Thoracic aorta (tissue), 2 donors: ENCODE results near the gene KRT6A. TPM values are rescaled to one million over a fixed set of nuclear protein-coding genes. Genes with fewer than 3 reads are reported as not detected.

Experiments
- ATAC-seq: fragments of 150-250 bp; one replicate; pipeline ENCODE4 v1.8.0; 2017; ENCODE audit warnings: low read depth; ENCODE audit not compliant: insufficient number of reproducible peaks, low FRiP score
- DNase-seq: peaks from one replicate; pipeline ENCODE4 v3.0.0-alpha.2; 2020; ENCODE audit warnings: low spot score
- H3K27ac ChIP-seq, 2 donors: fragments of 200-600 bp; sonication (generic); 1 replicate in 1 of 2; 2 replicates in 1 of 2; pipeline ENCODE4 v1.5.1; 2016; ENCODE audit warnings: mild to moderate bottlenecking in 2 of 2, moderate library complexity in 2 of 2
- H3K27me3 ChIP-seq: fragments of 200-600 bp; sonication (generic); replicated peaks from 2 replicates; pipeline ENCODE4 v1.6.0; 2016; ENCODE audit warnings: mild to moderate bottlenecking; ENCODE audit not compliant: insufficient read depth
- H3K36me3 ChIP-seq: fragments of 200-600 bp; sonication (generic); one replicate; pipeline ENCODE4 v1.5.1; 2016
- H3K4me1 ChIP-seq, 2 donors: fragments of 200-600 bp; sonication (generic); 1 replicate in 1 of 2; 2 replicates in 1 of 2; pipeline versions ENCODE4 v1.5.1 to v1.6.0; 2016; ENCODE audit warnings: low read depth in 2 of 2, mild to moderate bottlenecking in 1 of 2; ENCODE audit not compliant: control insufficient read depth in 1 of 2
- H3K4me3 ChIP-seq: fragments of 200-600 bp; sonication (generic); 2 replicates; pipeline ENCODE4 v1.5.1; 2016; ENCODE audit warnings: mild to moderate bottlenecking
- H3K9me3 ChIP-seq: fragments of 200-600 bp; sonication (generic); 2 replicates; pipeline ENCODE4 v1.5.1; 2016
- total RNA-seq, 2 donors: library from RNA; depleted of rRNA; stranded (reverse); fragments of >200 nt; gene quantifications; one replicate each; pipeline versions ENCODE4 v1.1.0 to v1.2.3, GENCODE V29; 2016
- TF ChIP-seq, protein P1 (sequence below): fragments of 200-600 bp; sonication (generic); IDR thresholded peaks from one replicate; pipeline ENCODE4 v1.5.1; 2019; ENCODE audit warnings: antibody characterized with exemption

Gene KRT6A
- total RNA-seq, 2 donors from 2014 or later = 0.68 TPM; not detected in 1

DNA sequence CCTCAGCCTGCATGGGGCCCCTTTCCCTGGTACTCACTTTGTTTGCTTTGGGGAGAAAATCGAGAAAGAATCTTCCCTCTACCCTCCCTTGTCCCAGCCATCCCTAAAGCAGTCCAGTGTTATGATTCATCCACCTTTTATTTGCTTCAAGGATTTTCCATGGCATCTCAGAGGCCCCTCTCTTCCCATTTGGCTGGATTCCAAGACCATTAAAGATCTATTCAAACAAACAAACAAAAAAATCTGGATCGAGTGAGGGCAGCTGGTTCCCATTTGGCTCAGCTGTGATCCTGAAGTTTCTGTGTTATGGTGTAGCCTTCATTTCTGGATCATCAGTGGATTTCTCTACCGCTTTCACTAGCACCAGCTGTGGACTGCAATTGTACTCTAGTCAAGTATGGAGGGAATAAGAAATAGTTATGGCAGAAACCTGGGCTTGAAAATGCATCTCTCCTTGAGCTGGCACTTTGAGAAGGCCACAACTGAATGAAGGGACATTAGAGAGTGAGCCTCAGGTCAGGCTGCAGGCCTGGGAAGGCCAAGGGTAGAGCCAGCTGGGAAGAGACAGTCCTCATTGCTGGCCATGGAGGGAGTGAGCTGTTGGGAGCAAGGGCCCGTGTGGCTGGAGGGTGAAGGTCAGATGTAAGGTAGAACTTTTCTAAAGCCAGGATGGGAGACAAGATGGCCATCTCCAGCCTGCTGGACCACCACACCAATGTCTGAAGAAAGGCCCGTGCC, 46.2 kb upstream of the KRT6A start:
- H3K27ac ChIP-seq = no peak overlapping the region

DNA sequence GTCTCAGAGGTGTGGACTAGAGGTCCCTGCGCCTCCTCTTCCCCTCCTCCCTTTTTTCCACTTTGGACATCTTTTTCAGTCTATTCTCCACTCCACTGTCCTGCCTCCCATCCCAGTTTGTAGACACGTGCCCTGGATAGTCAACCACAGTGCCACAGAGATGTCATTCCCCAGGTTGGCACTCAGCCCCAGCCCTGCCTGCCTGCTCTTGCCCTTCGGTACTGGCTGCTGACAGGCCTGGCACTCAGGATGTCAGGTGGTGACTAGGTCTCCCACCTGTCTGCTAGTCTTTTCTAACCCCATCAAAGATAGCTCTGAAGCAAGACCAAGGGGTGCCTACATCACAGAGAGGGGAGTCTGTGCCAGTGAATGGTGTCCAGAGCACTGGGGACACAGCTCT, 44.0 kb upstream of the KRT6A start:
- H3K27me3 ChIP-seq = no peaks in the 10 kb centered on the region
- DNase-seq = no peak
- no peak for ATAC-seq
- no peak overlapping the region for H3K27ac ChIP-seq
- TF ChIP-seq, protein P1, sequence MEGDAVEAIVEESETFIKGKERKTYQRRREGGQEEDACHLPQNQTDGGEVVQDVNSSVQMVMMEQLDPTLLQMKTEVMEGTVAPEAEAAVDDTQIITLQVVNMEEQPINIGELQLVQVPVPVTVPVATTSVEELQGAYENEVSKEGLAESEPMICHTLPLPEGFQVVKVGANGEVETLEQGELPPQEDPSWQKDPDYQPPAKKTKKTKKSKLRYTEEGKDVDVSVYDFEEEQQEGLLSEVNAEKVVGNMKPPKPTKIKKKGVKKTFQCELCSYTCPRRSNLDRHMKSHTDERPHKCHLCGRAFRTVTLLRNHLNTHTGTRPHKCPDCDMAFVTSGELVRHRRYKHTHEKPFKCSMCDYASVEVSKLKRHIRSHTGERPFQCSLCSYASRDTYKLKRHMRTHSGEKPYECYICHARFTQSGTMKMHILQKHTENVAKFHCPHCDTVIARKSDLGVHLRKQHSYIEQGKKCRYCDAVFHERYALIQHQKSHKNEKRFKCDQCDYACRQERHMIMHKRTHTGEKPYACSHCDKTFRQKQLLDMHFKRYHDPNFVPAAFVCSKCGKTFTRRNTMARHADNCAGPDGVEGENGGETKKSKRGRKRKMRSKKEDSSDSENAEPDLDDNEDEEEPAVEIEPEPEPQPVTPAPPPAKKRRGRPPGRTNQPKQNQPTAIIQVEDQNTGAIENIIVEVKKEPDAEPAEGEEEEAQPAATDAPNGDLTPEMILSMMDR = no peak
- H3K4me1 ChIP-seq = no peaks in the 10 kb centered on the region
- H3K36me3 ChIP-seq = no peaks in the 10 kb centered on the region
- no peak overlapping the region for H3K4me3 ChIP-seq
- no peaks in the 10 kb centered on the region for H3K9me3 ChIP-seq

More for the DNA sequence above, 46.2 kb upstream of the KRT6A start:
- H3K9me3 ChIP-seq = no peaks in the 10 kb centered on the region
- ATAC-seq = no peak
- TF ChIP-seq, protein P1 = no peak
- H3K4me3 ChIP-seq = no peak overlapping the region
- peaks cover 0 to 6% of the 10 kb centered on the region in 2 donors for H3K4me1 ChIP-seq
- no peak for DNase-seq
- no peaks in the 10 kb centered on the region for H3K36me3 ChIP-seq
- H3K27me3 ChIP-seq = no peaks in the 10 kb centered on the region

DNA sequence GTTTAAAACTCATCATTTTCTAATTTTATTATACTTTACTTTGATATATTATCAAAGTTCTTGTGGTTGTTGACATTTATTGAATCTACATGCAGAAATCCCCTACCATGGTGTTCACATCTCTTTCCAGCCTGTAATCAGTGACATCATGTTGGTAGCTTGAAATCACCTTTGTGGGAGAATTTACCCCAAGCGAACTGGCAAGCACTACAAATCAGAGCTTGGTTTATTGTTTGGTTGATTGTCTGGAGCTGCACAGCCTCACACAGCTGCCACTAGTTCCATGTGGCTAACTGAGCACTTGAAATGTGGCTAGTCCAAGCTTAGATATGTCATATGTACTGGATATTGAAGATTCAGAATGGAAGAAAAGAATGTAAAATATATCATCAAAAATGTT, 42.5 kb upstream of the KRT6A start:
- TF ChIP-seq, protein P1 = no peak
- DNase-seq (no peak), ATAC-seq (no peak)
- Histone ChIP-seq H3K27ac (no peak overlapping the region), H3K4me1 (no peaks in the 10 kb centered on the region), H3K27me3 (no peaks in the 10 kb centered on the region), H3K36me3 (no peaks in the 10 kb centered on the region), H3K4me3 (no peak overlapping the region), H3K9me3 (no peaks in the 10 kb centered on the region)

DNA sequence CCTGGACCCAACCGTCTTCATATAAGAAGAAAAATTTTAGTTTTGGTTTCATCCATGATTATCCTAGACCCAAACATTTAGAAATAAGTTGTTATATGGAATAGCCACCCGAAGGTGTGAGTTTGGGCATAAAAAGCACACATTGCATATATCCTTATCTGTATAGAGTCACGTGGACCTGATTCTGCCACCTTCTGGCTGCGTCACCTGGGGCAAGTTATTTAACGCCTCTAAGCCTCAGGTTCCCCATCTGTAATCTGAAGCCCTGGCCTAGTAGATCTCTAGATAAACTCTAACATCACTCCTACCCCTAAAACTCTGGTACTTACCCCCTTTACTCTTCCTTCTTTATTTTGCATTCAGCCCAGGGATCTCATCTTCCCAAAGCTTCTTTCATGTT, 41.4 kb upstream of the KRT6A start:
- ATAC-seq = no peak

DNA sequence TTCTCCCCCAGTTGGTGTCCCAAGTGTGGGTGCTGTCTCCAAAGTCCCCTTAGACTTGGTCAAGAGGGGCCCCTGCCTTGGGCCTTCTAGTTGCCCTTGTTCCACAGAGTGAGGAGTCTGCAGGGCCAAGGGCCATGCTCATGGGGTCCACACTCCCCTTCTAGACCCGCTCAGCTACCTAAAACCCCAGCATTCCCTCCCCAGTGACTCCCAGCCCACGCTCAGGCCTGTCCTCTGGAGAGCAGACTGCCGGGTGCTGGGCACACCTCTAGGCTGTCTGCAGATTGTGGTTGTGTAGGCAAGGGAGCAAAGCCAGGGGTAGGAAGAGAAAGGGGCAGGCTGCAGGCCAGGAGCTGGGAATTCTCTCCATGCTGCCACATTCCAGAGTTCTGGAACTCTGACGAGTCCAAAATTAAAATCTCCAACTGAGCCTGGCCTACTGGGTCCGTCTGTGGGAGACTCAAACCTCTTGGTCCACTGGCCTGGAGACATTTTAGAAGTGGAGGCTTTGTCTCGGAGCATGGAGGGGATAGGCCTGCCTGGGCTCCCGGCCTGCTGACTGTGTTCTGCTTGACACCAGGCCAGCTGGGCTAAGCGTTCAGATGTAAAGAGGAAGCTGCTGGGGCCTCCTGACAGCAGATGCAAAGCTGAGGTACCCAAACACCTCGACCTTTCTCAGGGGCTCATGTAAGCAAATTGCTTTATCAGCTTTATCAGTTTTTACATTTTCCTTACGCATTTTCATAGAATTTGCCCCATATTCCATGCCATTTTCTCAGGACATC, 40.8 kb upstream of the KRT6A start:
- no peaks in the 10 kb centered on the region for H3K9me3 ChIP-seq
- no peak for DNase-seq
- no peaks in the 10 kb centered on the region for H3K4me1 ChIP-seq
- ATAC-seq = no peak
- H3K27ac ChIP-seq = no peak overlapping the region
- no peaks in the 10 kb centered on the region for H3K36me3 ChIP-seq
- TF ChIP-seq, protein P1 = no peak
- H3K4me3 ChIP-seq = no peak overlapping the region
- no peaks in the 10 kb centered on the region for H3K27me3 ChIP-seq

More for the DNA sequence above, 41.4 kb upstream of the KRT6A start:
- no peaks in the 10 kb centered on the region for H3K4me1 ChIP-seq
- no peak overlapping the region for H3K27ac ChIP-seq
- H3K9me3 ChIP-seq = no peaks in the 10 kb centered on the region
- no peaks in the 10 kb centered on the region for H3K36me3 ChIP-seq
- no peak overlapping the region for H3K4me3 ChIP-seq
- TF ChIP-seq, protein P1 = no peak
- no peak for DNase-seq
- no peaks in the 10 kb centered on the region for H3K27me3 ChIP-seq
